Measurements from ENCODE around the gene CHDH. TPM values are rescaled to one million over a fixed set of nuclear protein-coding genes. Genes with fewer than 3 reads are reported as not detected.
A peak's percentile ranks its signal among the peaks of the same experiment; 100 is the strongest.

The CHDH gene
- total and polyA plus RNA-seq, 4 donors, result 3.2 to 10.2 (median 6.7) TPM

DNA sequence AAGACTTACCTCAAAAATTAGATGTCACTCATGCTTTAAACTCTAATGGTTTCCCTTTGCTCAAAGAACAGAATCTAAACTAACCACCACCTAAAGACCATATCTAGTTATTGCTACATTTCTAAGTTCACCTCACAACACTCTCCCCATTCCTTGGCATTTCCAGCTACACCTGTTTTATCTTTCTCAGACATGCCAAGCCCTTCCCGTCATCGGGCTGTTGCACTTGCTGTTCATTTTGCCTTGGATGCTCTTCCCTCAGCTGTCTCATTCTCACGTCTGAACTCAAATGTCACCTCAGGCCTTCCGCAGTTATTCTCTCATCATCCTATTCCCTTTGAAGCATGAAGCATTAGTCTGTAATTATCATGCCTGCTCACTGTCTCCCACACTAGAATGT, 36.8 kb upstream of the CHDH start:
- DNase-seq (ENCODE audit: low read depth in 4 of 6, low spot score in 6 of 6), result no peak
- H3K27me3 ChIP-seq (ENCODE audit: control insufficient read depth, insufficient read depth, low read length), result no peaks in the 10 kb centered on the region
- 95% methylated on average over 3 of the region's 4 CpGs for WGBS (ENCODE audit: insufficient coverage)
- peaks cover 24% of the 10 kb centered on the region for H3K36me3 ChIP-seq (ENCODE audit: control insufficient read depth, insufficient read depth, low read length)
- H3K9me3 ChIP-seq (ENCODE audit: control insufficient read depth, insufficient read depth, low read length), result no peaks in the 10 kb centered on the region
- H3K4me1 ChIP-seq (ENCODE audit: control insufficient read depth, insufficient read depth, low read length), result peaks cover 5% of the 10 kb centered on the region
- no peak overlapping the region for H3K4me3 ChIP-seq (ENCODE audit: low read depth, low read length)
- no peak overlapping the region for H3K27ac ChIP-seq (ENCODE audit: low read depth, low read length)

DNA sequence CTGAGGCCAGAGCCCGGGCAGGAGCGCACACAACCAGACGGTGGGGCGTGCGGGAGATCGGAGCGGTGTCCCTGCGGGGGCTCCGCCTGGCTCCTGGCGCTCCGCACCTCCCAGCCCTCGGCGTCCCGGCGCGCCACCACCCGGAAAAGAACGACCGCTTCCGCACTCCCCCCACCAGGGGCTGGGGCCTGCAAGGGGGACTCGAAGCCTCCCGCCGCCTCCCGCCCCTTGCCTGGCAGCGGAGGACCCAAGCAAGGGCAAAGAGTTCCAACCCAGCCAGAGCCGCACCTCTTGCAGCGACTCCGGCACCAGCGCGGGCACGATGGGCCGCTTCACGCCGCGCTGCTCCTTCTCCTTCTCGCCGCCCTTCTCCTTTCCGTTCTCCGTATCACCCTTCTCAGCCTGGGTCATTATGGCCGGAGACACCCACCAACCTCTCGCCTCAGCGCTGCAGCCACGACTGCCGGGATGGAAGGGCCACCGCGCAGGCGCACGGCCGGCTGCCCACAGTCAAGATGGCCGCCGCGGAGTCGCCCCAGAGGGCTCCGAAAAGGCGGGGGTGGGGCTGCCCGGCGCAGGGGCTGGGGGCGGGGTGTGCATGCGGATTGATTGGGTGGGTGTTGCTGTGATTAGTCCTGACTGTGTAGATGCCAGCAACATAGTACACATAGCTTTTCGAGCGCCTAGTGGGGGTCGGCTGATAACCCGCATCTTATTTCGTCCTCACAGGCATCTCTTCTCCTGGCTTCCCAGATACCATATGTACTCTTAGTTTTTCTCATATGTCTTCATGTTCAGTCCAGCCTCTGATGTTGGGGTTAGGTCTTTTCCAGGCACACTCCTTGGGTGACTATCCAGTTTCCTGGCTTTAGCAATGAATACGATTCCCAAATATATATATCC, 35.7 kb upstream of the CHDH start, which contains the start of gene ACTR8:
Gene ACTR8 (minus strand): TSS at position 462 of the 903 bp plus-strand sequence. CDS start 51 bp downstream, at position 411.
- peaks cover 5% of the 10 kb centered on the region for H3K4me1 ChIP-seq (ENCODE audit: control insufficient read depth, insufficient read depth, low read length)
- H3K9me3 ChIP-seq (ENCODE audit: control insufficient read depth, insufficient read depth, low read length), result no peaks in the 10 kb centered on the region
- H3K4me3 ChIP-seq (ENCODE audit: low read depth, low read length), result peak within 1 kb of the TSS; percentile 89
- peaks cover 20% of the 10 kb centered on the region for H3K36me3 ChIP-seq (ENCODE audit: control insufficient read depth, insufficient read depth, low read length)
- DNase-seq (ENCODE audit: low read depth in 4 of 6, low spot score in 6 of 6), result peak; percentile 71 to 97 (median 82)
- no peaks in the 10 kb centered on the region for H3K27me3 ChIP-seq (ENCODE audit: control insufficient read depth, insufficient read depth, low read length)
- H3K27ac ChIP-seq (ENCODE audit: low read depth, low read length), result peak within 1 kb of the TSS; percentile 94
- WGBS (ENCODE audit: insufficient coverage), result 2% methylated on average over 48 of the region's 65 CpGs

DNA sequence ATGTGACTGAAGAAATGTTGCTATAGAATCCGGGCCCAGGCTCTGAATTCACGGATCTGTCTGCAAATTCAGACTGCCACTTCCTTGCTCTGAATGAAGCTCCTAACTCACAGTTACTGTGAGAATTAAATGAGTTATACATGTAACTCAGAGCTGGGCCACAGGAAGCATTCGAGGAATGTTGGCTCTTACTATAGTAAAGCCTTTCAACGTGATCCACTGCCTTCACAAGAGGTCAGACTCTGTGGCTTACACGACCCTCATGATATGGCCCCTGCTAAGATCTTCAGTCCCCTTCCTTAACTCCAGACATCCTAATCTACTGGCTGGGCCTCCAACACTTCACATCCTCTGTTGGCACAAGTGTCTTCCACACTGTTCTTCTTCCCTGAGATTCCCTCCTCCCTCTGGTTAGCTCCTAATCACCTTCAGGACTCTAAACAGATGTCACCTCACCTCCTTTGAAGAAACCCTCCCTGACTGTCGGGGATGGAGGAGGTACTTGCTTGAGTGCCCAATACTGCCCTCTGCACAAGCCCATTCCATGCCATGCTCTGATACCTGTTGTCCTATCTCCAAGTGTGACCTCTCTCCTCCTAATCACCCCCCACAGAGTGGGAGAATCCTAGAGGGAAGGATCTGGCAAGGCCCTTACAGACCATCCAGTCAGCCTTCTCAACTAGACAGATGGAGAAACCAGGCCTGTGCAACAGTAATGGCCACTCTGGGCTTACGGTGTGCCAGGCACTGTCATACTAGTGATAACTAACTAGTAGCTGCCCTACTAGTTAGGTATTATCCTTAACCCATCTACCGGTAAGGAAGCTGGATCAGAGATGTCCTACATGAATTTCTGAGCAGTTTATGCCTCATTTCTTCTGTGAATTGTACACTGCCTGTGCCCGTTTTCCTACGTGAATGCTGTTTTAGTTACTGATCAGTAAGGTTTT, 34.5 kb upstream of the CHDH start:
- DNase-seq (ENCODE audit: low read depth in 4 of 6, low spot score in 6 of 6), result no peak
- Histone ChIP-seq H3K36me3 (ENCODE audit: control insufficient read depth, insufficient read depth, low read length) (peaks cover 21% of the 10 kb centered on the region), H3K27ac (ENCODE audit: low read depth, low read length) (no peak overlapping the region), H3K9me3 (ENCODE audit: control insufficient read depth, insufficient read depth, low read length) (no peaks in the 10 kb centered on the region), H3K27me3 (ENCODE audit: control insufficient read depth, insufficient read depth, low read length) (no peaks in the 10 kb centered on the region), H3K4me1 (ENCODE audit: control insufficient read depth, insufficient read depth, low read length) (peaks cover 5% of the 10 kb centered on the region), H3K4me3 (ENCODE audit: low read depth, low read length) (peak overlapping the region; percentile 89)
- WGBS (ENCODE audit: insufficient coverage), result 64% methylated on average over 6 of the region's 10 CpGs

DNA sequence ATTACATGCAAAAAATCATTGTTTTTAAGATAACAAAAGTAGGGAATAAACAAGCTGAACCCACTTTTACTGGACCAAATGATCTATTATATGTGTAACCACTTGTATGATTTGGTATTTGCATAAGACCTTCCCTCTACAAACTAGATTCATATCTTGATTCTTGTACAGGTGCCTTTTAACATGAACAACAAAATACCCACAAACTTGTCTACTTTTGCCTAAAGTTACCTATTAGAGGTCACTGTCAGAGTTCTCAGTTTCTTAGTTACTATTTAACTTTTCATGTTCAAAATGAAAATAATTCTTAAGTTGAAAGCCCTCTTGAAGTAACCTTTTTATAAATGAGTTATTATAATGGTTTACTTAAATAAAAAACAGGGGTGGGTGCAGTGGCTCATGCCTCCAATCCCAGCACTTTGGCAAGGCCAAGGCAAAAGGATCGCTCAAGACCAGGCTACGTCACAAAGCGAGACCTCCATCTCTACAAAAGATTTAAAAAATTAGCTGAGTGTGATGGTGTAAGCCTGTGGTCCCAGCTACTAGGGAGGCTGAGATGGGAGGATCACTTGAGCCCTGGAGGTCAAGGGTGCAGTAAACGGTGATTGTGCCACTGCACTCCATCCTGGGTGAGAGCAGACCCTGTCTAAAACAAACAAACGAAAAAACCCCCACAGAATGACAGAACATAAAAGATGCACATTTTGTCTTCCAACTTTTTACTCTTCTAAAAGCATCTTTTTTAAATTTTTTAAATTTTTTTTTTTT, 19.7 kb upstream of the CHDH start:
- Histone ChIP-seq H3K27me3 (ENCODE audit: control insufficient read depth, insufficient read depth, low read length) (no peaks in the 10 kb centered on the region), H3K27ac (ENCODE audit: low read depth, low read length) (no peak overlapping the region), H3K4me1 (ENCODE audit: control insufficient read depth, insufficient read depth, low read length) (no peaks in the 10 kb centered on the region), H3K9me3 (ENCODE audit: control insufficient read depth, insufficient read depth, low read length) (no peaks in the 10 kb centered on the region), H3K36me3 (ENCODE audit: control insufficient read depth, insufficient read depth, low read length) (peaks cover 38% of the 10 kb centered on the region), H3K4me3 (ENCODE audit: low read depth, low read length) (no peak overlapping the region)
- WGBS (ENCODE audit: insufficient coverage), result 80% methylated on average over 1 of the region's 5 CpGs
- DNase-seq (ENCODE audit: low read depth in 4 of 6, low spot score in 6 of 6), result no peak

DNA sequence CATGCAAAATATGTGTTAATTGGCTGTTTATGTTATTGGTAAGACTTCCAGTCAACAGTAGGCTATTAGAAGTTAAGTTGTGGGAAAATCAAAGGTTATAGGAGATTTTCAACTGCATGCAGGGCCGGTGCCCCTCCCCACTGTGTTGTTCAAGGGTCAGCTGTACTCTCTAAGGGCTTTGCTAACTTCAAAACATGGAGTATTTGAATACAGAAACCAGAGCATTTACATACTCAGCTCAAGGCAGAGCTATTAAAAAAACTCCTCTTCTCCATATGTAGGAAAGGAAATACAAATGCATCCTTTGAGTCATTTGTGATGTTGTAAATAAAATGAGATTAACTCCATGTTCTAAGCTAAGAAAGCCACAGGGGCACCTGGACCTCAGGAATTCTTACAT, 16.9 kb upstream of the CHDH start:
- Histone ChIP-seq H3K9me3 (ENCODE audit: control insufficient read depth, insufficient read depth, low read length) (no peaks in the 10 kb centered on the region), H3K36me3 (ENCODE audit: control insufficient read depth, insufficient read depth, low read length) (peaks cover 17% of the 10 kb centered on the region), H3K4me1 (ENCODE audit: control insufficient read depth, insufficient read depth, low read length) (no peaks in the 10 kb centered on the region), H3K27ac (ENCODE audit: low read depth, low read length) (no peak overlapping the region), H3K27me3 (ENCODE audit: control insufficient read depth, insufficient read depth, low read length) (no peaks in the 10 kb centered on the region), H3K4me3 (ENCODE audit: low read depth, low read length) (no peak overlapping the region)
- no CpG with 5 or more reads among the region's 1 CpG for WGBS (ENCODE audit: insufficient coverage)
- no peak for DNase-seq (ENCODE audit: low read depth in 4 of 6, low spot score in 6 of 6)

DNA sequence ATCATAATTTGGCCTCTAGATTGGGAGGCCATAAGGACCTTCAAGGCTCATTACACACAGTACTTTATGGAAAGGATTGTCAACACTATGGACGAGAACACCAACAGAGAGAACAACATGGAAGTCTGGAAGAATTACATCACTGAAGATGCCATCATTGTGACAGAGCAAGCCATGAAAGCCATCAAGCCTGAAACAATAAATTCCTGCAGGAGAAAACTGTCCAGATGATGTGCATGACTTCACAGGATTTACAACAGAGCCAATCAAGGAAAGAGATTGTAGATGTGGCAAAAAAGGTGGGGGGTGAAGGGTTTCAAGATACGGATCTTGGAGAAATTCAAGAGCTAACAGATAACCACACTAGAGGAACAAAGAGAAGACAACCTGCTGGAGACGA, 16.0 kb upstream of the CHDH start:
- Histone ChIP-seq H3K27me3 (ENCODE audit: control insufficient read depth, insufficient read depth, low read length) (no peaks in the 10 kb centered on the region), H3K4me3 (ENCODE audit: low read depth, low read length) (no peak overlapping the region), H3K4me1 (ENCODE audit: control insufficient read depth, insufficient read depth, low read length) (no peaks in the 10 kb centered on the region), H3K9me3 (ENCODE audit: control insufficient read depth, insufficient read depth, low read length) (no peaks in the 10 kb centered on the region), H3K36me3 (ENCODE audit: control insufficient read depth, insufficient read depth, low read length) (peaks cover 26% of the 10 kb centered on the region), H3K27ac (ENCODE audit: low read depth, low read length) (no peak overlapping the region)
- DNase-seq (ENCODE audit: low read depth in 4 of 6, low spot score in 6 of 6), result no peak
- WGBS (ENCODE audit: insufficient coverage), result 86% methylated on average over 2 of the region's 3 CpGs

DNA sequence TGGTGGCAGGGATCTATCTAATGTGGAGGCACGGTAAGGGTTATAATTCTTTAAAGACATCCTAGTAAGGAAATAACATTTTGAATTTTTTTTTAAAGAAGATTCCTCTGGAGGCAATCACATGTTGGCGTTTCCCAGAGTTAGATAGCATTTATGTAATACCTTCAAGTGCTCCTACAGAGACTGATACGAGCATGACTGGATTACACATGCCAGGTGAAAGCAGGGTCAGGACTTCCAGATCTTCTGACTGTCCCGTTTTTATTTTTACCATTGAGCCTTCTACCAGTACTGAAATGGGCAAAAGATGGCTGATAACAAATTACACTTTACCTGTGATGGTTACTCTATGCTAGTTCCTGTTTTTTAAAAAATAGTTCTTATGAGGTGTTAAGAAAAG, 14.0 kb upstream of the CHDH start:
- H3K9me3 ChIP-seq (ENCODE audit: control insufficient read depth, insufficient read depth, low read length), result no peaks in the 10 kb centered on the region
- no peak overlapping the region for H3K4me3 ChIP-seq (ENCODE audit: low read depth, low read length)
- H3K27ac ChIP-seq (ENCODE audit: low read depth, low read length), result no peak overlapping the region
- H3K27me3 ChIP-seq (ENCODE audit: control insufficient read depth, insufficient read depth, low read length), result no peaks in the 10 kb centered on the region
- H3K4me1 ChIP-seq (ENCODE audit: control insufficient read depth, insufficient read depth, low read length), result no peaks in the 10 kb centered on the region
- peaks cover 20% of the 10 kb centered on the region for H3K36me3 ChIP-seq (ENCODE audit: control insufficient read depth, insufficient read depth, low read length)
- no peak for DNase-seq (ENCODE audit: low read depth in 4 of 6, low spot score in 6 of 6)
- 50% methylated on average over 2 of the region's 4 CpGs for WGBS (ENCODE audit: insufficient coverage)

DNA sequence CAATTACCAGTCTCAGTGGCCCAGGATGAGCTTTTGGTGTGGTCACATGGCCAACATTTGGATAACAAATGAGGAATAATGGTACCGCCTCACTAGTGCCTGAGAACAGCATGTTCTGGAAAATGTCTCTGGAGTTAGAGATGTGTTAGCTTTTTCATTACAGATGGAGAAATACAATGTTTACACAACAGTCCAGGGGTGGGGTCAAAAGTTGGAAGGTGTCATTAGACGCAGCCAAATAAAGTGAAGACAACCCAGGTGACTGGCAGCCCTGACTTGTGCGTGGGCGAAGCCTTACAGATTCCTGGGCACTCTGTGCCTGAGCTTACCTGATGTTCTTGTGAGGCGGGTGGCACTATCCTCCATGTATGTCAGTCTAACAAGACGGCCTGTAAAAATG, 13.0 kb upstream of the CHDH start:
- no peak for DNase-seq (ENCODE audit: low read depth in 4 of 6, low spot score in 6 of 6)
- Histone ChIP-seq H3K4me3 (ENCODE audit: low read depth, low read length) (no peak overlapping the region), H3K27me3 (ENCODE audit: control insufficient read depth, insufficient read depth, low read length) (no peaks in the 10 kb centered on the region), H3K4me1 (ENCODE audit: control insufficient read depth, insufficient read depth, low read length) (no peaks in the 10 kb centered on the region), H3K36me3 (ENCODE audit: control insufficient read depth, insufficient read depth, low read length) (peaks cover 16% of the 10 kb centered on the region), H3K9me3 (ENCODE audit: control insufficient read depth, insufficient read depth, low read length) (no peaks in the 10 kb centered on the region), H3K27ac (ENCODE audit: low read depth, low read length) (no peak overlapping the region)
- WGBS (ENCODE audit: insufficient coverage), result 95% methylated on average over 3 of the region's 6 CpGs

DNA sequence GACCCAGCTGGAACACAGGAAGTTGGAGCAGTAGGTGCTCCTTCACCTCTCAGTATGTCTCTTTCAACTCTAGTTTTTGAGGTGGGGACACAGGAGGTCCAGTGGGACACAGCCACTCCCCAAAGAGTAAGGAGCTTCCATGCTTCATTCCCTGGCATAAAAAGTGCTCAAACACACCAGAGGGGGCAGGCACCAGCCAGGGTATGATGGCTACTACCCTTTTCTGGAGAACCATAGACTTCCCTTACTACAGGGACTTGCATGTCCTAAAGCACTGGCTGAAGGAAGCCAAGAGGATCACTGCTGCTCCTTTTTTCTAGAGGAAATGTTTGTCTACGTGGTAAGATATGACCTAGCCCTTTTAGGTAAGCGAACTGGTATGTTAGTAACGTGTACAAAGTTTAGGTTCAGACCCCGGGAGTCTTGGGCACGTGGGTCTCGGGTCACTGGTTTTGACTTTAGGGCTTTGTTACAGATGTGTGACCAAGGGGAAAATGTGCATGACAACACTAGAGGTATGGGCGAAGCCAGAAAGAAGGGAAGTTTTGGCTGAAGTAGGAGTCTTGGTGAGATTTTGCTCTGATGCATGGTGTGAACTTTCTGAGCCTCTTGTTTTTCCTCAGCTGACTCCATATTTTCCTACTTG, 12.0 kb upstream of the CHDH start:
- Histone ChIP-seq H3K4me1 (ENCODE audit: control insufficient read depth, insufficient read depth, low read length) (no peaks in the 10 kb centered on the region), H3K27me3 (ENCODE audit: control insufficient read depth, insufficient read depth, low read length) (no peaks in the 10 kb centered on the region), H3K36me3 (ENCODE audit: control insufficient read depth, insufficient read depth, low read length) (peaks cover 9% of the 10 kb centered on the region), H3K4me3 (ENCODE audit: low read depth, low read length) (no peak overlapping the region), H3K27ac (ENCODE audit: low read depth, low read length) (peak overlapping the region; percentile 34), H3K9me3 (ENCODE audit: control insufficient read depth, insufficient read depth, low read length) (no peaks in the 10 kb centered on the region)
- 79% methylated on average over 7 of the region's 7 CpGs for WGBS (ENCODE audit: insufficient coverage)
- no peak for DNase-seq (ENCODE audit: low read depth in 4 of 6, low spot score in 6 of 6)
